CD4-positive, alpha-beta T cell treated with Interleukin-2 at 100 ng/mL for 4 hours (primary cell): ENCODE results near the gene RGS7.

Source experiments
- DNase-seq: peaks from one replicate; pipeline ENCODE4 v3.0.0-alpha.2; 2020; ENCODE audit warnings: low spot score

RGS7 gene

GRCh38 chr1:241356519-241357365, at the start of gene RGS7:
Gene RGS7, minus strand, starts transcription at chr1:241357205.
- DNase-seq, result no peak

- DNase-seq, result no peak
Measured at GRCh38 chr1:241406421-241406820, 49.4 kb upstream of the RGS7 start.

GRCh38 chr1:241401156-241401555, 44.2 kb upstream of the RGS7 start:
- no peak for DNase-seq

- DNase-seq, result no peak
Measured at GRCh38 chr1:241396747-241397681, 40.0 kb upstream of the RGS7 start.

- no peak for DNase-seq
Measured at GRCh38 chr1:241391926-241392710, 35.1 kb upstream of the RGS7 start.

- DNase-seq, result no peak
Measured at GRCh38 chr1:241390526-241390925, 33.5 kb upstream of the RGS7 start.

- no peak for DNase-seq
Measured at GRCh38 chr1:241389400-241389799, 32.4 kb upstream of the RGS7 start.

GRCh38 chr1:241387216-241387615, 30.2 kb upstream of the RGS7 start:
- no peak for DNase-seq

GRCh38 chr1:241376701-241377100, 19.7 kb upstream of the RGS7 start:
- DNase-seq, result no peak

- DNase-seq, result no peak
Measured at GRCh38 chr1:241375886-241376285, 18.9 kb upstream of the RGS7 start.

- DNase-seq, result no peak
Measured at GRCh38 chr1:241366196-241366595, 9.2 kb upstream of the RGS7 start.

- DNase-seq, result no peak
Measured at GRCh38 chr1:241362350-241362749, 5.3 kb upstream of the RGS7 start.

- no peak for DNase-seq
Measured at GRCh38 chr1:241357366-241358340, 648 bp upstream of the RGS7 start.

- no peak for DNase-seq
Measured at GRCh38 chr1:241356187-241356518, 852 bp downstream of the RGS7 start.

- no peak for DNase-seq
Measured at GRCh38 chr1:241355311-241356010, 1.5 kb downstream of the RGS7 start.

GRCh38 chr1:241352401-241352800, 4.6 kb downstream of the RGS7 start:
- no peak for DNase-seq

- no peak for DNase-seq
Measured at GRCh38 chr1:241351841-241352240, 5.2 kb downstream of the RGS7 start.

GRCh38 chr1:241343956-241344355, 13.0 kb downstream of the RGS7 start:
- DNase-seq, result no peak

- DNase-seq, result no peak
Measured at GRCh38 chr1:241336335-241336734, 20.7 kb downstream of the RGS7 start.

GRCh38 chr1:241332987-241333386, 24.0 kb downstream of the RGS7 start:
- no peak for DNase-seq

- DNase-seq, result no peak
Measured at GRCh38 chr1:241332037-241332409, 25.0 kb downstream of the RGS7 start.
